Naive thymus-derived CD4-positive, alpha-beta T cell (primary cell): ENCODE measurements around the gene RBM14. TPM values are rescaled to one million over a fixed set of nuclear protein-coding genes. Genes with fewer than 3 reads are reported as not detected.
A peak's percentile ranks its signal among the peaks of the same experiment; 100 is the strongest.

Experiments used
- ATAC-seq: fragments of 150-1000 bp; cut with Tn5 transposase; 2 replicates; pipeline ENCODE4 v1.10.0; 2021; ENCODE audit warnings: mild to moderate bottlenecking, moderate library complexity
- CTCF ChIA-PET: fragments of 350-600 bp; sonication (Branson Sonifier 250); formaldehyde crosslinking; loops from one replicate; lab custom pipeline; 2021; ENCODE audit warnings: antibody characterized with exemption; lab: Charles Lee
- POLR2A ChIA-PET: fragments of 350-600 bp; sonication (Branson Sonifier 250); formaldehyde crosslinking; loops from one replicate; lab custom pipeline; 2021; ENCODE audit warnings: antibody characterized with exemption, inconsistent platforms; lab: Charles Lee
- DNase-seq, 9 donors: peaks; one replicate each; pipeline versions ENCODE4 v3.0.0 to v3.0.0-alpha.2; 2020 to 2022; ENCODE audit warnings: mixed read lengths in 1 of 9
- H3K27ac ChIP-seq: one replicate; pipeline ENCODE4 v1.7.0; 2013; ENCODE audit warnings: mild to moderate bottlenecking, low read depth, low read length, moderate library complexity
- H3K27me3 ChIP-seq, 2 donors: one replicate each; pipeline ENCODE4 v1.7.0; 2013; ENCODE audit warnings: low read length in 2 of 2, mild to moderate bottlenecking in 2 of 2, moderate library complexity in 2 of 2; ENCODE audit not compliant: control insufficient read depth in 2 of 2, insufficient read depth in 2 of 2
- H3K36me3 ChIP-seq, 3 experiments: 1 replicate in 2 of 3; 2 replicates in 1 of 3; pipeline ENCODE4 v1.7.0; 2013; ENCODE audit warnings: low read length in 3 of 3, mild to moderate bottlenecking in 3 of 3, moderate library complexity in 1 of 3; ENCODE audit not compliant: insufficient read depth in 3 of 3, control insufficient read depth in 2 of 3
- H3K4me1 ChIP-seq, 2 donors: one replicate each; pipeline ENCODE4 v1.7.0; 2013; ENCODE audit warnings: low read length in 2 of 2, mild to moderate bottlenecking in 2 of 2, moderate library complexity in 1 of 2; ENCODE audit not compliant: control insufficient read depth in 2 of 2, insufficient read depth in 2 of 2
- H3K4me3 ChIP-seq: 2 replicates; pipeline ENCODE4 v1.7.0; 2013; ENCODE audit warnings: mild to moderate bottlenecking, low read length
- H3K9me3 ChIP-seq, 3 experiments: 1 replicate in 2 of 3; 2 replicates in 1 of 3; pipeline ENCODE4 v1.7.0; 2013; ENCODE audit warnings: low read length in 3 of 3; ENCODE audit not compliant: control insufficient read depth in 2 of 3
- H3K27ac Mint-ChIP-seq, 9 donors: one replicate each; pipeline ENCODE4 v1.8.0; 2020 to 2022; ENCODE audit warnings: mixed read lengths in 9 of 9, mild to moderate bottlenecking in 8 of 9, moderate library complexity in 5 of 9, inconsistent platforms in 2 of 9
- H3K27me3 Mint-ChIP-seq, 5 donors: one replicate each; pipeline ENCODE4 v1.8.0; 2021 to 2022; ENCODE audit warnings: mixed read lengths in 5 of 5, mild to moderate bottlenecking in 1 of 5
- H3K36me3 Mint-ChIP-seq, 5 donors: one replicate each; pipeline ENCODE4 v1.8.0; 2020 to 2022; ENCODE audit warnings: mixed read lengths in 5 of 5, mild to moderate bottlenecking in 3 of 5, inconsistent platforms in 1 of 5
- H3K4me1 Mint-ChIP-seq, 7 donors: one replicate each; pipeline ENCODE4 v1.8.0; 2020 to 2022; ENCODE audit warnings: mixed read lengths in 7 of 7, mild to moderate bottlenecking in 3 of 7, inconsistent platforms in 1 of 7
- H3K4me3 Mint-ChIP-seq, 10 donors: one replicate each; pipeline ENCODE4 v1.8.0; 2020 to 2022; ENCODE audit warnings: mild to moderate bottlenecking in 10 of 10, mixed read lengths in 10 of 10, moderate library complexity in 6 of 10, inconsistent platforms in 2 of 10
- H3K9me3 Mint-ChIP-seq, 11 donors: one replicate each; pipeline ENCODE4 v1.8.0; 2020 to 2022; ENCODE audit warnings: mixed read lengths in 11 of 11, mild to moderate bottlenecking in 4 of 11, inconsistent platforms in 1 of 11, moderate library complexity in 1 of 11
- intact Hi-C, 2 donors: fragments of 100-400 bp; cut with micrococcal nuclease; formaldehyde crosslinking; loops; one replicate each; pipeline ENCODE4 v1.15.1; 2023
- polyA plus RNA-seq, 2 donors: library from polyadenylated mRNA; unstranded; fragments of 300-500 nt; fragmentation: Illumina TruSeq; gene quantifications; one replicate each; pipeline ENCODE4 v1.2.3, GENCODE V29; 2021
- total RNA-seq, 6 experiments: library from RNA in 5 of 6; stranded (reverse) in 5 of 6; gene quantifications; 1 replicate in 5 of 6; 2 replicates in 1 of 6; pipeline ENCODE4 v1.2.3 and lab custom pipeline; 2021 to 2026

RBM14 gene
- total and polyA plus RNA-seq, 7 experiments from 2014 or later, result 76.9 to 543 (median 188) TPM

- POLR2A ChIA-PET, result interaction anchor here (0.9 to 12.0 kb wide), 3 partner anchors 9 to 19 kb away, joined by 3 to 376 read pairs (median 7); partner anchors contain the start of genes RBM14 and RBM4
- no peak for DNase-seq
Measured at GRCh38 chr11:66625752-66626149, 9.3 kb downstream of the RBM14 start.

GRCh38 chr11:66626382-66626781 is 10.0 kb downstream of the RBM14 start:
- peak overlapping the region in 3 of 9 donors; percentile 20 to 56 (median 54) for H3K27ac Mint-ChIP-seq
- ChIA-PET CTCF (no interaction called here), POLR2A (interaction anchor here (0.9 to 12.0 kb wide), 4 partner anchors 9 to 28 kb away, joined by 3 to 376 read pairs (median 8); partner anchors contain the start of genes RBM14 and RBM4)
- ATAC-seq (no peak), DNase-seq (no peak)
- H3K27me3 Mint-ChIP-seq, result no peaks in the 10 kb centered on the region
- no peaks in the 10 kb centered on the region for H3K9me3 ChIP-seq
- H3K4me1 ChIP-seq, result peaks cover 19 to 29% of the 10 kb centered on the region in 2 donors
- H3K4me3 ChIP-seq, result no peak overlapping the region
- peaks cover 0 to 4% (median 0%) of the 10 kb centered on the region in 11 donors for H3K9me3 Mint-ChIP-seq
- no peaks in the 10 kb centered on the region for H3K27me3 ChIP-seq
- peaks cover 36 to 74% (median 38%) of the 10 kb centered on the region in 3 experiments for H3K36me3 ChIP-seq
- no peak overlapping the region for H3K27ac ChIP-seq
- intact Hi-C loops, result no loop called here
- no peak overlapping the region for H3K4me3 Mint-ChIP-seq
- H3K4me1 Mint-ChIP-seq, result peaks cover 45 to 77% (median 62%) of the 10 kb centered on the region in 7 donors
- H3K36me3 Mint-ChIP-seq, result peaks cover 0 to 62% (median 33%) of the 10 kb centered on the region in 5 donors

More at GRCh38 chr11:66625752-66626149, 9.3 kb downstream of the RBM14 start:
- intact Hi-C loops, result no loop called here
- no peak overlapping the region for H3K4me3 Mint-ChIP-seq
- CTCF ChIA-PET, result no interaction called here
- no peaks in the 10 kb centered on the region for H3K27me3 Mint-ChIP-seq
- Histone ChIP-seq H3K9me3 (no peaks in the 10 kb centered on the region), H3K27ac (no peak overlapping the region), H3K4me1 (peaks cover 24 to 34% of the 10 kb centered on the region in 2 donors), H3K27me3 (no peaks in the 10 kb centered on the region), H3K4me3 (no peak overlapping the region), H3K36me3 (peaks cover 36 to 74% (median 38%) of the 10 kb centered on the region in 3 experiments)
- H3K9me3 Mint-ChIP-seq, result peaks cover 0 to 4% (median 0%) of the 10 kb centered on the region in 11 donors
- H3K27ac Mint-ChIP-seq, result peak overlapping the region in 2 of 9 donors; percentile 32 to 72
- peaks cover 0 to 62% (median 34%) of the 10 kb centered on the region in 5 donors for H3K36me3 Mint-ChIP-seq
- peaks cover 50 to 83% (median 68%) of the 10 kb centered on the region in 7 donors for H3K4me1 Mint-ChIP-seq
- peak; percentile 15 for ATAC-seq

- Mint-ChIP-seq H3K4me3 (no peak overlapping the region), H3K36me3 (peaks cover 0 to 59% (median 35%) of the 10 kb centered on the region in 5 donors), H3K27me3 (no peaks in the 10 kb centered on the region), H3K27ac (peak overlapping the region in 4 of 9 donors; percentile 20 to 56 (median 53)), H3K9me3 (peaks cover 0 to 4% (median 0%) of the 10 kb centered on the region in 11 donors), H3K4me1 (peaks cover 41 to 77% (median 61%) of the 10 kb centered on the region in 7 donors)
- Histone ChIP-seq H3K4me3 (no peak overlapping the region), H3K27me3 (no peaks in the 10 kb centered on the region), H3K9me3 (no peaks in the 10 kb centered on the region), H3K4me1 (peaks cover 13 to 24% of the 10 kb centered on the region in 2 donors), H3K27ac (no peak overlapping the region), H3K36me3 (peaks cover 36 to 77% (median 38%) of the 10 kb centered on the region in 3 experiments)
- ChIA-PET CTCF (no interaction called here), POLR2A (interaction anchor here (1.0 to 12.0 kb wide), 3 partner anchors 10 to 27 kb away, joined by 3 to 376 read pairs (median 12); partner anchors contain the start of genes RBM14 and RBM4)
- ATAC-seq (no peak), DNase-seq (no peak)
- intact Hi-C loops, result no loop called here
Measured at GRCh38 chr11:66626926-66627325, 10.5 kb downstream of the RBM14 start.

- no peak overlapping the region for H3K4me3 ChIP-seq
- no peaks in the 10 kb centered on the region for H3K9me3 ChIP-seq
- CTCF ChIA-PET, result interaction anchor here (1.1 to 2.0 kb wide), 2 partner anchors 10 to 47 kb away, joined by 3 to 5 read pairs; partner anchors contain the start of gene RBM4
- H3K4me1 ChIP-seq, result peaks cover 2 to 16% of the 10 kb centered on the region in 2 donors
- POLR2A ChIA-PET, result interaction anchor here (0.6 to 1.3 kb wide), 4 partner anchors 9 to 37 kb away, joined by 3 to 5 read pairs (median 3); partner anchors contain the start of gene RBM4
- H3K4me3 Mint-ChIP-seq, result peak overlapping the region in 2 of 10 donors; percentile 9 to 20
- ATAC-seq, result no peak
- peaks cover 36 to 82% (median 38%) of the 10 kb centered on the region in 3 experiments for H3K36me3 ChIP-seq
- H3K27me3 Mint-ChIP-seq, result no peaks in the 10 kb centered on the region
- no peaks in the 10 kb centered on the region for H3K27me3 ChIP-seq
- H3K36me3 Mint-ChIP-seq, result peaks cover 0 to 61% (median 38%) of the 10 kb centered on the region in 5 donors
- H3K27ac Mint-ChIP-seq, result peak overlapping the region in 6 of 9 donors; percentile 9 to 74 (median 26)
- DNase-seq, result no peak
- peaks cover 0 to 2% (median 0%) of the 10 kb centered on the region in 11 donors for H3K9me3 Mint-ChIP-seq
- H3K27ac ChIP-seq, result no peak overlapping the region
- peaks cover 32 to 69% (median 56%) of the 10 kb centered on the region in 7 donors for H3K4me1 Mint-ChIP-seq
- intact Hi-C loops, result no loop called here
Measured at GRCh38 chr11:66628061-66628603, 11.7 kb downstream of the RBM14 start.

- H3K27ac ChIP-seq, result no peak overlapping the region
- H3K9me3 Mint-ChIP-seq, result peaks cover 0 to 2% (median 0%) of the 10 kb centered on the region in 11 donors
- peak overlapping the region in 4 of 9 donors; percentile 16 to 76 (median 36) for H3K27ac Mint-ChIP-seq
- H3K4me3 ChIP-seq, result no peak overlapping the region
- ChIA-PET CTCF (interaction anchor here (0.6 to 2.0 kb wide), 2 partner anchors 9 to 920 kb away, joined by 3 to 5 read pairs; partner anchors contain the start of gene RBM4), POLR2A (interaction anchor here (0.7 to 18.2 kb wide), 2 partner anchors 8 to 11 kb away, joined by 4 to 376 read pairs; partner anchors contain the start of gene RBM14)
- H3K36me3 ChIP-seq, result peaks cover 32 to 74% (median 38%) of the 10 kb centered on the region in 3 experiments
- H3K36me3 Mint-ChIP-seq, result peaks cover 0 to 53% (median 31%) of the 10 kb centered on the region in 5 donors
- peaks cover 4% of the 10 kb centered on the region in 2 donors for H3K4me1 ChIP-seq
- H3K4me1 Mint-ChIP-seq, result peaks cover 26 to 61% (median 48%) of the 10 kb centered on the region in 7 donors
- no peaks in the 10 kb centered on the region for H3K9me3 ChIP-seq
- H3K27me3 ChIP-seq, result no peaks in the 10 kb centered on the region
- DNase-seq (no peak), ATAC-seq (no peak)
- intact Hi-C loops, result no loop called here
- H3K27me3 Mint-ChIP-seq, result no peaks in the 10 kb centered on the region
- peak overlapping the region in 2 of 10 donors; percentile 3 to 8 for H3K4me3 Mint-ChIP-seq
Measured at GRCh38 chr11:66629356-66629755, 12.9 kb downstream of the RBM14 start.

GRCh38 chr11:66631883-66632282 is 15.5 kb downstream of the RBM14 start:
- Mint-ChIP-seq H3K9me3 (peaks cover 0 to 2% (median 0%) of the 10 kb centered on the region in 11 donors), H3K27ac (peak overlapping the region in 5 of 9 donors; percentile 2 to 72 (median 36)), H3K27me3 (no peaks in the 10 kb centered on the region), H3K36me3 (peaks cover 0 to 40% (median 31%) of the 10 kb centered on the region in 5 donors), H3K4me1 (peaks cover 31 to 58% (median 54%) of the 10 kb centered on the region in 7 donors), H3K4me3 (no peak overlapping the region)
- Histone ChIP-seq H3K9me3 (no peaks in the 10 kb centered on the region), H3K4me1 (peaks cover 4% of the 10 kb centered on the region in 2 donors), H3K36me3 (peaks cover 9 to 49% (median 20%) of the 10 kb centered on the region in 3 experiments), H3K27me3 (no peaks in the 10 kb centered on the region), H3K27ac (no peak overlapping the region), H3K4me3 (no peak overlapping the region)
- CTCF ChIA-PET, result no interaction called here
- ATAC-seq (no peak), DNase-seq (no peak)
- POLR2A ChIA-PET, result interaction anchor here (1.2 to 18.2 kb wide), 2 partner anchors 10 to 35 kb away, joined by 4 to 376 read pairs; partner anchors contain the start of gene RBM14
- intact Hi-C loops, result no loop called here
